K562 (cell line): Measurements from ENCODE around the gene QRICH1. TPM values are rescaled to one million over a fixed set of nuclear protein-coding genes. Genes with fewer than 3 reads are reported as not detected.
A peak's percentile ranks its signal among the peaks of the same experiment; 100 is the strongest.

Experiments
- EP400 ChIP-seq: fragments of 450-650 bp; IDR thresholded peaks from 2 replicates; pipeline ENCODE4 v1.6.1; 2017; ENCODE audit warnings: antibody characterized with exemption, mild to moderate bottlenecking, moderate library complexity
- FOXJ2 ChIP-seq: fragments of 200-800 bp; sonication (Bioruptor generic); IDR thresholded peaks from 2 replicates; pipeline ENCODE4 v1.6.1; 2016; ENCODE audit warnings: missing genetic modification characterization, missing compliant biosample characterization
- FOXP1 ChIP-seq: sonication (generic); formaldehyde crosslinking; IDR thresholded peaks from 2 replicates; pipeline ENCODE4 v1.8.0; 2022; ENCODE audit warnings: mild to moderate bottlenecking, missing genetic modification reagents
- HOXB6 ChIP-seq: fragments of 250-450 bp; sonication (Bioruptor Pico); IDR thresholded peaks from 2 replicates; pipeline ENCODE4 v1.5.1; 2022; ENCODE audit warnings: mild to moderate bottlenecking, borderline replicate concordance
- MAFG ChIP-seq: fragments of 450-650 bp; conservative IDR thresholded peaks from 2 replicates; pipeline ENCODE4 v1.6.1; 2016; ENCODE audit warnings: missing genetic modification characterization, missing compliant biosample characterization
- POLR2A ChIP-seq: fragments of 450-650 bp; conservative IDR thresholded peaks from 2 replicates; pipeline ENCODE4 v1.6.1; 2016
- TCF7L2 ChIP-seq: fragments of 150-350 bp; IDR thresholded peaks from 2 replicates; pipeline ENCODE4 v1.6.1; 2016; ENCODE audit warnings: low read depth, mild to moderate bottlenecking, low read length, moderate library complexity
- ZNF274 ChIP-seq: IDR thresholded peaks from 2 replicates; pipeline ENCODE4 v1.6.1; 2011; ENCODE audit warnings: low read depth, mild to moderate bottlenecking, low read length, moderate library complexity, borderline replicate concordance
- polyA plus RNA-seq, 8 experiments: library from polyadenylated mRNA; depleted of rRNA in 4 of 8; stranded (reverse) in 5 of 8; unstranded in 3 of 8; fragments of >200 nt; fragmentation: Nextera tagmentation in 2 of 8; fragmentation: Illumina TruSeq in 1 of 8; extraction: Ambion mirVana in 2 of 8; extraction: Trizol in 1 of 8; gene quantifications; 2 replicates each; pipeline versions ENCODE4 v1.2.1 to v1.2.3, GENCODE V29; 2011 to 2014; ENCODE audit warnings: inconsistent platforms in 1 of 8, missing spikeins in 1 of 8
- total RNA-seq, 7 experiments: library from RNA; depleted of rRNA in 6 of 7; stranded (reverse); fragments of >200 nt in 6 of 7; fragmentation: Illumina TruSeq in 2 of 7; extraction: Trizol in 2 of 7; gene quantifications; 2 replicates each; pipeline versions ENCODE4 v1.2.1 to v1.2.3, GENCODE V29; 2011 to 2021; ENCODE audit warnings: low replicate concordance in 1 of 7
- TF ChIP-seq, protein P1 (sequence below): fragments of 200-600 bp; sonication (generic); IDR thresholded peaks from one replicate; pipeline ENCODE4 v1.6.1; 2012; ENCODE audit warnings: mild to moderate bottlenecking, low read depth, low read length, inconsistent platforms
- TF ChIP-seq, protein P2 (sequence below): sonication (generic); formaldehyde crosslinking; IDR thresholded peaks from 2 replicates; pipeline ENCODE4 v1.8.0; 2022; ENCODE audit warnings: missing genetic modification reagents, mild to moderate bottlenecking, moderate library complexity, borderline replicate concordance
- TF ChIP-seq, protein P3 (sequence below): IDR thresholded peaks from 2 replicates; pipeline ENCODE4 v1.6.1; 2012; ENCODE audit warnings: low read depth, low read length, improper control_type of control experiment, borderline replicate concordance
- TF ChIP-seq, protein P4 (sequence below), 2 experiments: IDR thresholded peaks; 2 replicates each; pipeline ENCODE4 v1.6.1; 2011; ENCODE audit warnings: borderline replicate concordance in 1 of 2, control low read depth in 1 of 2, low read depth in 1 of 2, low read length in 1 of 2, mild to moderate bottlenecking in 1 of 2, mixed read lengths in 1 of 2, moderate library complexity in 1 of 2; ENCODE audit not compliant: insufficient read depth in 1 of 2, insufficient read length in 1 of 2, poor library complexity in 1 of 2, severe bottlenecking in 1 of 2; ENCODE audit errors: extremely low read depth in 1 of 2

QRICH1 gene
- total and polyA plus RNA-seq, 9 of the 15 experiments (the other 6 are each of a cell fraction or from before 2014, with no cell fraction given): 20.1 to 99.2 (median 56.7) TPM

DNA sequence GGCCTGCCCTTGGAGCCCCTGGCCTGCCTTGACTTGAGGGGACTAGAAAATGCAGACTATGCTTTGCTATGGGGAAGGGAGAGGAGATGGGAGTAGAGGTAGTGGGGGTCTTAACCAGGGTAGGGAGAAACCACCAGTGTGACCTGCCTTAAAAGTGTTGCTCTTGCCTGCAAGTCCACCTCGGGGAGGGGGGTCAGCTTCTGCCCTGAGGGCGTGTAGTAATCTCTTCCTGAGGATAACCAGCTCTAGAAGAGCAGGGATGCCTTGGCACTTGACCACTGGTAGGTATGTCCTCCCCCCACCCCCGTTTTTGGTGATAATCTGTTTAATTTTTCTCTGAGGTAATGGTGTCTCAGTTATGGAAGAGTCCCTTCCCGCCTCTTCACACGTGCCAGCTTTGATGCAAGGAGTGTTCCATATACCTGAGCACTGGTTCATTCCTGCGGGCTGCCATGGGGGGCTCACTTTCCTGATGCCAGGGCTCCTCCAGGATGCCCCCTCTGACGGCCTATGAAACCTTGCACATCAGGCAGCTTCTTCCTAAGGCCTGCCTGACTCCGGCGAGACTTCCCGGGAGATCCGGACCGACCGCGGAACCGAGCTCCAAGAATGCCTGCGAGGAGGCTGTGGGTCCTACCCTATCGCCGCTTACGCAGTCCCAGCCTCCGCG is 104.6 kb downstream of the QRICH1 start (continued):
- TF ChIP-seq, protein P1, sequence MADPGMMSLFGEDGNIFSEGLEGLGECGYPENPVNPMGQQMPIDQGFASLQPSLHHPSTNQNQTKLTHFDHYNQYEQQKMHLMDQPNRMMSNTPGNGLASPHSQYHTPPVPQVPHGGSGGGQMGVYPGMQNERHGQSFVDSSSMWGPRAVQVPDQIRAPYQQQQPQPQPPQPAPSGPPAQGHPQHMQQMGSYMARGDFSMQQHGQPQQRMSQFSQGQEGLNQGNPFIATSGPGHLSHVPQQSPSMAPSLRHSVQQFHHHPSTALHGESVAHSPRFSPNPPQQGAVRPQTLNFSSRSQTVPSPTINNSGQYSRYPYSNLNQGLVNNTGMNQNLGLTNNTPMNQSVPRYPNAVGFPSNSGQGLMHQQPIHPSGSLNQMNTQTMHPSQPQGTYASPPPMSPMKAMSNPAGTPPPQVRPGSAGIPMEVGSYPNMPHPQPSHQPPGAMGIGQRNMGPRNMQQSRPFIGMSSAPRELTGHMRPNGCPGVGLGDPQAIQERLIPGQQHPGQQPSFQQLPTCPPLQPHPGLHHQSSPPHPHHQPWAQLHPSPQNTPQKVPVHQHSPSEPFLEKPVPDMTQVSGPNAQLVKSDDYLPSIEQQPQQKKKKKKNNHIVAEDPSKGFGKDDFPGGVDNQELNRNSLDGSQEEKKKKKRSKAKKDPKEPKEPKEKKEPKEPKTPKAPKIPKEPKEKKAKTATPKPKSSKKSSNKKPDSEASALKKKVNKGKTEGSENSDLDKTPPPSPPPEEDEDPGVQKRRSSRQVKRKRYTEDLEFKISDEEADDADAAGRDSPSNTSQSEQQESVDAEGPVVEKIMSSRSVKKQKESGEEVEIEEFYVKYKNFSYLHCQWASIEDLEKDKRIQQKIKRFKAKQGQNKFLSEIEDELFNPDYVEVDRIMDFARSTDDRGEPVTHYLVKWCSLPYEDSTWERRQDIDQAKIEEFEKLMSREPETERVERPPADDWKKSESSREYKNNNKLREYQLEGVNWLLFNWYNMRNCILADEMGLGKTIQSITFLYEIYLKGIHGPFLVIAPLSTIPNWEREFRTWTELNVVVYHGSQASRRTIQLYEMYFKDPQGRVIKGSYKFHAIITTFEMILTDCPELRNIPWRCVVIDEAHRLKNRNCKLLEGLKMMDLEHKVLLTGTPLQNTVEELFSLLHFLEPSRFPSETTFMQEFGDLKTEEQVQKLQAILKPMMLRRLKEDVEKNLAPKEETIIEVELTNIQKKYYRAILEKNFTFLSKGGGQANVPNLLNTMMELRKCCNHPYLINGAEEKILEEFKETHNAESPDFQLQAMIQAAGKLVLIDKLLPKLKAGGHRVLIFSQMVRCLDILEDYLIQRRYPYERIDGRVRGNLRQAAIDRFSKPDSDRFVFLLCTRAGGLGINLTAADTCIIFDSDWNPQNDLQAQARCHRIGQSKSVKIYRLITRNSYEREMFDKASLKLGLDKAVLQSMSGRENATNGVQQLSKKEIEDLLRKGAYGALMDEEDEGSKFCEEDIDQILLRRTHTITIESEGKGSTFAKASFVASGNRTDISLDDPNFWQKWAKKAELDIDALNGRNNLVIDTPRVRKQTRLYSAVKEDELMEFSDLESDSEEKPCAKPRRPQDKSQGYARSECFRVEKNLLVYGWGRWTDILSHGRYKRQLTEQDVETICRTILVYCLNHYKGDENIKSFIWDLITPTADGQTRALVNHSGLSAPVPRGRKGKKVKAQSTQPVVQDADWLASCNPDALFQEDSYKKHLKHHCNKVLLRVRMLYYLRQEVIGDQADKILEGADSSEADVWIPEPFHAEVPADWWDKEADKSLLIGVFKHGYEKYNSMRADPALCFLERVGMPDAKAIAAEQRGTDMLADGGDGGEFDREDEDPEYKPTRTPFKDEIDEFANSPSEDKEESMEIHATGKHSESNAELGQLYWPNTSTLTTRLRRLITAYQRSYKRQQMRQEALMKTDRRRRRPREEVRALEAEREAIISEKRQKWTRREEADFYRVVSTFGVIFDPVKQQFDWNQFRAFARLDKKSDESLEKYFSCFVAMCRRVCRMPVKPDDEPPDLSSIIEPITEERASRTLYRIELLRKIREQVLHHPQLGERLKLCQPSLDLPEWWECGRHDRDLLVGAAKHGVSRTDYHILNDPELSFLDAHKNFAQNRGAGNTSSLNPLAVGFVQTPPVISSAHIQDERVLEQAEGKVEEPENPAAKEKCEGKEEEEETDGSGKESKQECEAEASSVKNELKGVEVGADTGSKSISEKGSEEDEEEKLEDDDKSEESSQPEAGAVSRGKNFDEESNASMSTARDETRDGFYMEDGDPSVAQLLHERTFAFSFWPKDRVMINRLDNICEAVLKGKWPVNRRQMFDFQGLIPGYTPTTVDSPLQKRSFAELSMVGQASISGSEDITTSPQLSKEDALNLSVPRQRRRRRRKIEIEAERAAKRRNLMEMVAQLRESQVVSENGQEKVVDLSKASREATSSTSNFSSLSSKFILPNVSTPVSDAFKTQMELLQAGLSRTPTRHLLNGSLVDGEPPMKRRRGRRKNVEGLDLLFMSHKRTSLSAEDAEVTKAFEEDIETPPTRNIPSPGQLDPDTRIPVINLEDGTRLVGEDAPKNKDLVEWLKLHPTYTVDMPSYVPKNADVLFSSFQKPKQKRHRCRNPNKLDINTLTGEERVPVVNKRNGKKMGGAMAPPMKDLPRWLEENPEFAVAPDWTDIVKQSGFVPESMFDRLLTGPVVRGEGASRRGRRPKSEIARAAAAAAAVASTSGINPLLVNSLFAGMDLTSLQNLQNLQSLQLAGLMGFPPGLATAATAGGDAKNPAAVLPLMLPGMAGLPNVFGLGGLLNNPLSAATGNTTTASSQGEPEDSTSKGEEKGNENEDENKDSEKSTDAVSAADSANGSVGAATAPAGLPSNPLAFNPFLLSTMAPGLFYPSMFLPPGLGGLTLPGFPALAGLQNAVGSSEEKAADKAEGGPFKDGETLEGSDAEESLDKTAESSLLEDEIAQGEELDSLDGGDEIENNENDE: no peak
- TF ChIP-seq, protein P2, sequence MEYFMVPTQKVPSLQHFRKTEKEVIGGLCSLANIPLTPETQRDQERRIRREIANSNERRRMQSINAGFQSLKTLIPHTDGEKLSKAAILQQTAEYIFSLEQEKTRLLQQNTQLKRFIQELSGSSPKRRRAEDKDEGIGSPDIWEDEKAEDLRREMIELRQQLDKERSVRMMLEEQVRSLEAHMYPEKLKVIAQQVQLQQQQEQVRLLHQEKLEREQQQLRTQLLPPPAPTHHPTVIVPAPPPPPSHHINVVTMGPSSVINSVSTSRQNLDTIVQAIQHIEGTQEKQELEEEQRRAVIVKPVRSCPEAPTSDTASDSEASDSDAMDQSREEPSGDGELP (CRISPR knock-in tag): no peak
- no peak for TF ChIP-seq MAFG (tag)
- TF ChIP-seq FOXJ2 (tag): no peak
- TF ChIP-seq POLR2A: peak; percentile 54; the same call in 1 of the 2 replicates
- TF ChIP-seq, protein P3, sequence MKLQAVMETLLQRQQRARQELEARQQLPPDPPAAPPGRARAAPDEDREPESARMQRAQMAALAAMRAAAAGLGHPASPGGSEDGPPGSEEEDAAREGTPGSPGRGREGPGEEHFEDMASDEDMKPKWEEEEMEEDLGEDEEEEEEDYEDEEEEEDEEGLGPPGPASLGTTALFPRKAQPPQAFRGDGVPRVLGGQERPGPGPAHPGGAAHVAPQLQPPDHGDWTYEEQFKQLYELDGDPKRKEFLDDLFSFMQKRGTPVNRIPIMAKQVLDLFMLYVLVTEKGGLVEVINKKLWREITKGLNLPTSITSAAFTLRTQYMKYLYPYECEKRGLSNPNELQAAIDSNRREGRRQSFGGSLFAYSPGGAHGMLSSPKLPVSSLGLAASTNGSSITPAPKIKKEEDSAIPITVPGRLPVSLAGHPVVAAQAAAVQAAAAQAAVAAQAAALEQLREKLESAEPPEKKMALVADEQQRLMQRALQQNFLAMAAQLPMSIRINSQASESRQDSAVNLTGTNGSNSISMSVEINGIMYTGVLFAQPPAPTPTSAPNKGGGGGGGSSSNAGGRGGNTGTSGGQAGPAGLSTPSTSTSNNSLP: no peak
- no peak for TF ChIP-seq HOXB6
- TF ChIP-seq EP400: 0 out of 2 replicates have a peak, but pooled peaks have one; percentile 69
- no peak for TF ChIP-seq ZNF274
- TF ChIP-seq TCF7L2: no peak
- TF ChIP-seq, protein P4, sequence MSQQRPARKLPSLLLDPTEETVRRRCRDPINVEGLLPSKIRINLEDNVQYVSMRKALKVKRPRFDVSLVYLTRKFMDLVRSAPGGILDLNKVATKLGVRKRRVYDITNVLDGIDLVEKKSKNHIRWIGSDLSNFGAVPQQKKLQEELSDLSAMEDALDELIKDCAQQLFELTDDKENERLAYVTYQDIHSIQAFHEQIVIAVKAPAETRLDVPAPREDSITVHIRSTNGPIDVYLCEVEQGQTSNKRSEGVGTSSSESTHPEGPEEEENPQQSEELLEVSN (IDR thresholded peaks at IDR 0.05; ENCODE audit: borderline replicate concordance in 1 of 2, extremely low read depth in 1 of 2, insufficient read depth in 1 of 2, insufficient read length in 1 of 2, low read depth in 1 of 2, low read length in 1 of 2, poor library complexity in 1 of 2, severe bottlenecking in 1 of 2): peak; percentile 43 to 48
- no peak for TF ChIP-seq FOXP1 (CRISPR knock-in tag)
